ENCODE data around the gene PARD6A. TPM values are rescaled to one million over a fixed set of nuclear protein-coding genes. Genes with fewer than 3 reads are reported as not detected.

Gene PARD6A
- total and polyA plus RNA-seq, 2 donors (not counting 3 experiments of a cell fraction or from before 2014, with no cell fraction given), result 1.3 to 2.9 TPM

DNA sequence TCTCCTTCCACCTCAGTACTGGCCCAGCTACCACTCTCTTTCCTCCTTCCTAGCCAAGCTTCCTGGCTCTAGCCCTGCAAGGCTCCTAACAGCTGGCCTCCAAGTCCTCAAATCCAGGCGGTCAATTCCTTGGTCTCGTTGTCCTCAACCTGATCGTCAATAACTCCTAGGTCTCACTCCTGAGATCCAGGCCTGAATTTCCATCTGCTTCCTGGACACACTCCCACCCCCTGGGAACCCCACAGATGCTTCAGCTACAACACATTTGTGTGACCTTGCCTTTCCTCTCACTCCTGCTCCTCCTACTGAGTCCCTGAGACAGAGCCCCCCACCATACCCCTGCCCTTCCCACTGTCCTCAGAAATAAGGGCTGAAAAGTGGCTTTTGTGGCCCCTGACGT, 3.5 kb downstream of the PARD6A start:
- H3K27ac ChIP-seq (ENCODE audit: insufficient read depth, low read depth, low read length), result no peak overlapping the region
- no TSS peak for BruUV-seq (replicated peaks)
- no peaks in the 10 kb centered on the region for H3K79me2 ChIP-seq (ENCODE audit: control insufficient read depth, insufficient read depth, low read length)
- no peaks in the 10 kb centered on the region for H3K9me1 ChIP-seq (replicated peaks; ENCODE audit: control insufficient read depth, extremely low read depth, insufficient read depth, low read length)
- intact Hi-C loops (cut with micrococcal nuclease), result no loop called here
- FAIRE-seq, result no peak
- TF ChIP-seq GATA2 (IDR thresholded peaks at IDR 0.05; ENCODE audit: insufficient read depth, insufficient read length, low read depth, low read length) (no peak), POLR2A (IDR thresholded peaks at IDR 0.05; ENCODE audit: low read depth, low read length) (no peak), EZH2 (IDR thresholded peaks at IDR 0.05; ENCODE audit: borderline replicate concordance, low read depth, low read length, severe bottlenecking) (no peak), JUN (IDR thresholded peaks at IDR 0.05; ENCODE audit: borderline replicate concordance, insufficient read depth, insufficient read length, low read depth) (no peak), POLR2AphosphoS5 (IDR thresholded peaks at IDR 0.05; ENCODE audit: insufficient read depth, low read depth, low read length) (no peak), FOS (IDR thresholded peaks at IDR 0.05; ENCODE audit: borderline replicate concordance, insufficient read depth, low read length) (no peak)
- TF ChIP-seq, protein P1, sequence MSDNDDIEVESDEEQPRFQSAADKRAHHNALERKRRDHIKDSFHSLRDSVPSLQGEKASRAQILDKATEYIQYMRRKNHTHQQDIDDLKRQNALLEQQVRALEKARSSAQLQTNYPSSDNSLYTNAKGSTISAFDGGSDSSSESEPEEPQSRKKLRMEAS (IDR thresholded peaks at IDR 0.05; ENCODE audit: insufficient read depth, insufficient read length), result no peak
- TF ChIP-seq, protein P2, sequence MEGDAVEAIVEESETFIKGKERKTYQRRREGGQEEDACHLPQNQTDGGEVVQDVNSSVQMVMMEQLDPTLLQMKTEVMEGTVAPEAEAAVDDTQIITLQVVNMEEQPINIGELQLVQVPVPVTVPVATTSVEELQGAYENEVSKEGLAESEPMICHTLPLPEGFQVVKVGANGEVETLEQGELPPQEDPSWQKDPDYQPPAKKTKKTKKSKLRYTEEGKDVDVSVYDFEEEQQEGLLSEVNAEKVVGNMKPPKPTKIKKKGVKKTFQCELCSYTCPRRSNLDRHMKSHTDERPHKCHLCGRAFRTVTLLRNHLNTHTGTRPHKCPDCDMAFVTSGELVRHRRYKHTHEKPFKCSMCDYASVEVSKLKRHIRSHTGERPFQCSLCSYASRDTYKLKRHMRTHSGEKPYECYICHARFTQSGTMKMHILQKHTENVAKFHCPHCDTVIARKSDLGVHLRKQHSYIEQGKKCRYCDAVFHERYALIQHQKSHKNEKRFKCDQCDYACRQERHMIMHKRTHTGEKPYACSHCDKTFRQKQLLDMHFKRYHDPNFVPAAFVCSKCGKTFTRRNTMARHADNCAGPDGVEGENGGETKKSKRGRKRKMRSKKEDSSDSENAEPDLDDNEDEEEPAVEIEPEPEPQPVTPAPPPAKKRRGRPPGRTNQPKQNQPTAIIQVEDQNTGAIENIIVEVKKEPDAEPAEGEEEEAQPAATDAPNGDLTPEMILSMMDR (IDR thresholded peaks at IDR 0.05; ENCODE audit: extremely low read depth in 1 of 2, insufficient read depth in 1 of 2, low read depth in 1 of 2, low read length in 2 of 2), result no peak
- no peaks in the 10 kb centered on the region for H3K9me3 ChIP-seq (replicated peaks; ENCODE audit: control insufficient read depth, insufficient read depth, low read length)
- no peak overlapping the region for H3K4me3 ChIP-seq (replicated peaks in 1 of 3; ENCODE audit: insufficient read depth in 1 of 3, low read depth in 1 of 3, low read length in 3 of 3)
- POLR2A ChIA-PET, result interaction anchor here (0.6 kb wide), 1 partner anchor 121 kb away, joined by 3 read pairs; no protein-coding TSS in a partner anchor
- H3K4me1 ChIP-seq (ENCODE audit: control insufficient read depth, extremely low read depth, insufficient read depth, low read length), result peaks cover 21% of the 10 kb centered on the region
- CTCF ChIA-PET, result interaction anchor here (1.2 to 12.7 kb wide), 4 partner anchors 9 to 143 kb away, joined by 3 to 163 read pairs (median 7); partner anchors contain the start of gene CARMIL2
- no peak overlapping the region for H2AFZ ChIP-seq (ENCODE audit: low read depth, low read length)
- dilution Hi-C loops (cut with MboI; ENCODE audit: extremely low pct_ligation_motif_present, low sequenced_read_pairs), result no loop called here
- no peaks in the 10 kb centered on the region for H4K20me1 ChIP-seq (replicated peaks; ENCODE audit: control insufficient read depth, extremely low read depth, insufficient read depth, low read length)
- H3K36me3 ChIP-seq (ENCODE audit: control insufficient read depth in 2 of 2, extremely low read depth in 1 of 2, insufficient read depth in 2 of 2, low read length in 2 of 2), result peaks cover 0 to 6% of the 10 kb centered on the region in 2 experiments
- no peak for DNase-seq (ENCODE audit: low read depth, low spot score)
- no peak overlapping the region for H3K9ac ChIP-seq (replicated peaks; ENCODE audit: extremely low read depth, insufficient read depth, low read length)
- H3K4me2 ChIP-seq (ENCODE audit: insufficient read depth, low read length), result no peak overlapping the region
- H3K27me3 ChIP-seq (ENCODE audit: control insufficient read depth in 2 of 2, insufficient read depth in 2 of 2, low read length in 2 of 2), result no peaks in the 10 kb centered on the region
